ENCODE measurements around the gene FZR1.

The FZR1 gene

GRCh38 chr19:3549816-3550215 lies 43.7 kb downstream of the FZR1 start:
- H3K36me3 ChIP-seq (ENCODE audit: insufficient read depth, low read length), result peaks cover 38% of the 10 kb centered on the region

GRCh38 chr19:3550947-3551791 lies 45.1 kb downstream of the FZR1 start:
- Histone ChIP-seq H3K27me3 (ENCODE audit: insufficient read depth, low read length, poor library complexity) (no peaks in the 10 kb centered on the region), H3K79me2 (ENCODE audit: insufficient read depth, low read length) (peaks cover 30% of the 10 kb centered on the region), H3K4me1 (ENCODE audit: insufficient read depth, low read length) (peaks cover 32% of the 10 kb centered on the region), H3K9me3 (ENCODE audit: insufficient read depth, low read length, severe bottlenecking) (no peaks in the 10 kb centered on the region), H4K20me1 (ENCODE audit: insufficient read depth, low read length) (peaks cover 32% of the 10 kb centered on the region), H3K4me2 (ENCODE audit: insufficient read depth, low read length) (no peak overlapping the region), H3K9ac (ENCODE audit: low read depth, low read length) (no peak overlapping the region), H3K27ac (ENCODE audit: low read length) (no peak overlapping the region), H3K4me3 (ENCODE audit: low read depth in 1 of 2, low read length in 2 of 2) (no peak overlapping the region), H2AFZ (ENCODE audit: low read depth, low read length) (no peak overlapping the region), H3K36me3 (ENCODE audit: insufficient read depth, low read length) (peaks cover 27% of the 10 kb centered on the region)
- DNase-seq (no peak), ATAC-seq (ENCODE audit: insufficient read depth, low read depth) (no peak)
- no peak for TF ChIP-seq EZH2 (IDR thresholded peaks at IDR 0.05; ENCODE audit: borderline replicate concordance, low read depth, low read length, severe bottlenecking)
- TF ChIP-seq CTCF (IDR thresholded peaks at IDR 0.05; ENCODE audit: borderline replicate concordance, extremely low read depth, low read length, poor library complexity, severe bottlenecking), result no peak

More at GRCh38 chr19:3549816-3550215, 43.7 kb downstream of the FZR1 start:
- Histone ChIP-seq H3K27ac (ENCODE audit: low read length) (no peak overlapping the region), H3K4me1 (ENCODE audit: insufficient read depth, low read length) (peaks cover 18% of the 10 kb centered on the region), H4K20me1 (ENCODE audit: insufficient read depth, low read length) (peaks cover 39% of the 10 kb centered on the region), H2AFZ (ENCODE audit: low read depth, low read length) (no peak overlapping the region), H3K4me2 (ENCODE audit: insufficient read depth, low read length) (no peak overlapping the region), H3K9ac (ENCODE audit: low read depth, low read length) (no peak overlapping the region), H3K9me3 (ENCODE audit: insufficient read depth, low read length, severe bottlenecking) (no peaks in the 10 kb centered on the region), H3K27me3 (ENCODE audit: insufficient read depth, low read length, poor library complexity) (no peaks in the 10 kb centered on the region), H3K79me2 (ENCODE audit: insufficient read depth, low read length) (peaks cover 19% of the 10 kb centered on the region), H3K4me3 (ENCODE audit: low read depth in 1 of 2, low read length in 2 of 2) (no peak overlapping the region)
- no peak for TF ChIP-seq EZH2 (IDR thresholded peaks at IDR 0.05; ENCODE audit: borderline replicate concordance, low read depth, low read length, severe bottlenecking)
- no peak for TF ChIP-seq CTCF (IDR thresholded peaks at IDR 0.05; ENCODE audit: borderline replicate concordance, extremely low read depth, low read length, poor library complexity, severe bottlenecking)
- DNase-seq (no peak), ATAC-seq (ENCODE audit: insufficient read depth, low read depth) (no peak)

- Histone ChIP-seq H3K27me3 (ENCODE audit: insufficient read depth, low read length, poor library complexity) (no peaks in the 10 kb centered on the region), H3K9ac (ENCODE audit: low read depth, low read length) (no peak overlapping the region), H3K4me1 (ENCODE audit: insufficient read depth, low read length) (peaks cover 37% of the 10 kb centered on the region), H4K20me1 (ENCODE audit: insufficient read depth, low read length) (peaks cover 34% of the 10 kb centered on the region), H3K9me3 (ENCODE audit: insufficient read depth, low read length, severe bottlenecking) (no peaks in the 10 kb centered on the region), H3K27ac (ENCODE audit: low read length) (no peak overlapping the region), H3K4me3 (ENCODE audit: low read depth in 1 of 2, low read length in 2 of 2) (no peak overlapping the region), H3K36me3 (ENCODE audit: insufficient read depth, low read length) (peaks cover 22% of the 10 kb centered on the region), H3K79me2 (ENCODE audit: insufficient read depth, low read length) (peaks cover 36% of the 10 kb centered on the region), H2AFZ (ENCODE audit: low read depth, low read length) (no peak overlapping the region), H3K4me2 (ENCODE audit: insufficient read depth, low read length) (no peak overlapping the region)
- DNase-seq (no peak), ATAC-seq (ENCODE audit: insufficient read depth, low read depth) (no peak)
- TF ChIP-seq CTCF (IDR thresholded peaks at IDR 0.05; ENCODE audit: borderline replicate concordance, extremely low read depth, low read length, poor library complexity, severe bottlenecking) (no peak), EZH2 (IDR thresholded peaks at IDR 0.05; ENCODE audit: borderline replicate concordance, low read depth, low read length, severe bottlenecking) (no peak)
Observed at GRCh38 chr19:3551792-3552095, 45.6 kb downstream of the FZR1 start.

Data from DND-41 (cell line).